Measurements from ENCODE around the gene LCE1D.

Gene LCE1D

GRCh38 chr1:152796421-152796820, at the start of gene LCE1D:
Gene LCE1D, plus strand, starts transcription at chr1:152796721. Its CDS starts 1,074 bp downstream, at chr1:152797795.
- Mint-ChIP-seq H3K9me3 (no peaks in the 10 kb centered on the region), H3K36me3 (ENCODE audit: low read depth) (no peaks in the 10 kb centered on the region), H3K27ac (no peak within 1 kb of the TSS), H3K27me3 (peaks cover 18% of the 10 kb centered on the region), H3K4me1 (ENCODE audit: low read depth) (no peaks in the 10 kb centered on the region), H3K4me3 (no peak within 1 kb of the TSS)

DNA sequence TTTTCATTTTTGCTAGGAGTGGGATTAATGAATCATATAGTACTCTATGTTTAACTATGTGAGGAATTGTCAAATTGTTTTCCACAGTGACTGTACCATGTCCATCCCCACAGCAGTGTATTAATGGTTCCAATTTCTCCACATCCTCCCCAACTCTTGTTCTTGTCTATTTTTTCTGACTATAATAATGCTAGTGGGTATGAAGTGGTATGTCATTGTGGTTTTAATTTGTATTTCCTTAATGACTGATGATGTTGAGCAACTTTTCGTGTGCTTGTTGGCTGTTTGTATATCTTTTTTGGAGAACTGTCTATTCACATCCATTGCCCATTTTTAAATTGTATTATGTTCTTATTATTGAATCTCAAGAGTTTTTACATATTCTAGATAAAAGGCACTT, 48.7 kb upstream of the LCE1D start:
- no peaks in the 10 kb centered on the region for H3K9me3 Mint-ChIP-seq
- H3K4me1 Mint-ChIP-seq (ENCODE audit: low read depth) = no peaks in the 10 kb centered on the region
- no peak overlapping the region for H3K27ac Mint-ChIP-seq
- no peak overlapping the region for H3K4me3 Mint-ChIP-seq
- peaks cover 25% of the 10 kb centered on the region for H3K27me3 Mint-ChIP-seq
- H3K36me3 Mint-ChIP-seq (ENCODE audit: low read depth) = no peaks in the 10 kb centered on the region

GRCh38 chr1:152752225-152752624, 44.3 kb upstream of the LCE1D start:
- Mint-ChIP-seq H3K36me3 (ENCODE audit: low read depth) (no peaks in the 10 kb centered on the region), H3K4me3 (no peak overlapping the region), H3K9me3 (no peaks in the 10 kb centered on the region), H3K4me1 (ENCODE audit: low read depth) (no peaks in the 10 kb centered on the region), H3K27me3 (peaks cover 46% of the 10 kb centered on the region), H3K27ac (no peak overlapping the region)

DNA sequence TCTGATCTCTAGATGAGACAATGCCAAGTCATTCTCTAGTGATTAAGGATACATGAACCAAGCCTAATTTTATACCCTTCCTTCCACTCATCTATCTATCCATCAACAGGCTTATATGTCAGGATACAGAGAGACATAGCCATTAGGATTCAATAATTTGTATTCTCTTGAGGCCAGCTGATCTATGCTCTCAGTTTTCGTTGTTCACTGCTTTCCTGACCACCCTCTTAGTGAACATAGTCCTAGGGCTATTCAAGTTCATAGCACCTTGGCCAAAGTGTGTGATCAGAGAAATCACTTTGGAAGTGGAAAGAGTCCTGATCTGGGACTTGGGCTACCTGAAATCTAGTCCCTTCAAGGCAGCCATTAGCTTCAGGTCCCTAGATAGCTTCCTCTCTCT, 42.9 kb upstream of the LCE1D start:
- H3K4me3 Mint-ChIP-seq = no peak overlapping the region
- no peaks in the 10 kb centered on the region for H3K9me3 Mint-ChIP-seq
- no peak overlapping the region for H3K27ac Mint-ChIP-seq
- H3K36me3 Mint-ChIP-seq (ENCODE audit: low read depth) = no peaks in the 10 kb centered on the region
- no peaks in the 10 kb centered on the region for H3K4me1 Mint-ChIP-seq (ENCODE audit: low read depth)
- H3K27me3 Mint-ChIP-seq = peaks cover 42% of the 10 kb centered on the region

DNA sequence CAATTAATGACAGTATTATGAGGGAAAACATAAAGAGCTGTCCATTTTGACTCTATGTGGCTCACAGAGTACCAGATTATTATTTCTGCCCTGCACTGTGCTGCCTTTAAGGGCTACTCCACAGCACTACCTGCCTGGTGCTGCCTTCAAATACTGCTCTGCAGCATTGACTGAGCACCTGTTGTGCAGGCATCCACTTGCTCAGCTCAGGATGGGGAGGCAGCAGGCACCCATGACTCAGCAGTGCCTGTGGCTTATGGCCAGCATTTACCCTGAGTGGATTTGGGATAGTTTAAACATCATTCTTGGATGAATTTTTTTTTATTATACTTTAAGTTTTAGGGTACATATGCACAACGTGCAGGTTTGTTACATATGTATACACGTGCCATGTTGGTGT, 39.6 kb upstream of the LCE1D start:
- Mint-ChIP-seq H3K27me3 (peaks cover 37% of the 10 kb centered on the region), H3K4me3 (no peak overlapping the region), H3K36me3 (ENCODE audit: low read depth) (no peaks in the 10 kb centered on the region), H3K9me3 (no peaks in the 10 kb centered on the region), H3K27ac (no peak overlapping the region), H3K4me1 (ENCODE audit: low read depth) (no peaks in the 10 kb centered on the region)

DNA sequence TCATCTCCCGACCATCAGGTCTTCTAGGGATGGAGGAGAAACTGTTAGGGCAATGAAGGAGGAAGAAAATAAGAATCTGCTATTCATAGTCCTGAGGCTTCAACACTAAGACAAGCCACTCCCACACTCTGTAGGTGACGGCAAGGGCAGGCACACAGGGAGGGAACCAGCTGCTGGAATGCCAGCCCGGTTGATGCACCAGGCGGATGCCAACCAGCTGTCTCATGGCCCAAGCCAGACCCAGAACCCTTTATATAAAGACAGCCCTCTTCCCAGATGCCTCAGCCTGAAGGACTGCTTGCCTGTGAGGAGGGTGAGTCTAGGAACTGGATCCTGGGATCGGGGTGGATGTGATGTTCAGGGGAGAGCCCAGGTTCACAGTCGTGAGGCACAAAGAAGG, 38.8 kb upstream of the LCE1D start, which contains the start of gene KPRP:
Gene KPRP, plus strand, starts transcription at position 279 of the 400 bp plus-strand sequence. CDS start 1,564 bp downstream, outside the sequence.
- no peaks in the 10 kb centered on the region for H3K4me1 Mint-ChIP-seq (ENCODE audit: low read depth)
- H3K36me3 Mint-ChIP-seq (ENCODE audit: low read depth) = no peaks in the 10 kb centered on the region
- H3K27ac Mint-ChIP-seq = no peak within 1 kb of the TSS
- H3K4me3 Mint-ChIP-seq = no peak within 1 kb of the TSS
- peaks cover 30% of the 10 kb centered on the region for H3K27me3 Mint-ChIP-seq
- no peaks in the 10 kb centered on the region for H3K9me3 Mint-ChIP-seq

DNA sequence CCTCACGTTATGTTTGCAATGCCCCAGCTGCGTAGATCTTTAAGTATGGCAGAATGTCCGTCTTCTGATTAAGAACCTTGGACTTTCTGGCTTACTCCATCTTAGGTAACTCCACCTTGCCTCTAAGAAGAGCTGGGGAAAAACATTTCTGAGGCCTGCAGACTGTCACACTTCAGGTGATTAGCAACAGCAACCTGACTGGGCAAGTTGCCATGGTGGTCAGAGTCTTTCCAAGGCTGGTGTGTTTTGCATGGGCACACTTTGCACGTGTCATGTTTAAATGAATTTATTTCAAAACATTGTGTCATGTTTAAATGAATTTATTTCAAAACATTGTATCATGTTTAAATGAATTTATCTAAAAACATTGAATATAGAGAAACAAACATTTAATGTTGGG, 37.9 kb upstream of the LCE1D start:
- H3K4me1 Mint-ChIP-seq (ENCODE audit: low read depth) = no peaks in the 10 kb centered on the region
- H3K27me3 Mint-ChIP-seq = peaks cover 22% of the 10 kb centered on the region
- H3K9me3 Mint-ChIP-seq = no peaks in the 10 kb centered on the region
- no peaks in the 10 kb centered on the region for H3K36me3 Mint-ChIP-seq (ENCODE audit: low read depth)
- no peak overlapping the region for H3K4me3 Mint-ChIP-seq
- H3K27ac Mint-ChIP-seq = no peak overlapping the region

DNA sequence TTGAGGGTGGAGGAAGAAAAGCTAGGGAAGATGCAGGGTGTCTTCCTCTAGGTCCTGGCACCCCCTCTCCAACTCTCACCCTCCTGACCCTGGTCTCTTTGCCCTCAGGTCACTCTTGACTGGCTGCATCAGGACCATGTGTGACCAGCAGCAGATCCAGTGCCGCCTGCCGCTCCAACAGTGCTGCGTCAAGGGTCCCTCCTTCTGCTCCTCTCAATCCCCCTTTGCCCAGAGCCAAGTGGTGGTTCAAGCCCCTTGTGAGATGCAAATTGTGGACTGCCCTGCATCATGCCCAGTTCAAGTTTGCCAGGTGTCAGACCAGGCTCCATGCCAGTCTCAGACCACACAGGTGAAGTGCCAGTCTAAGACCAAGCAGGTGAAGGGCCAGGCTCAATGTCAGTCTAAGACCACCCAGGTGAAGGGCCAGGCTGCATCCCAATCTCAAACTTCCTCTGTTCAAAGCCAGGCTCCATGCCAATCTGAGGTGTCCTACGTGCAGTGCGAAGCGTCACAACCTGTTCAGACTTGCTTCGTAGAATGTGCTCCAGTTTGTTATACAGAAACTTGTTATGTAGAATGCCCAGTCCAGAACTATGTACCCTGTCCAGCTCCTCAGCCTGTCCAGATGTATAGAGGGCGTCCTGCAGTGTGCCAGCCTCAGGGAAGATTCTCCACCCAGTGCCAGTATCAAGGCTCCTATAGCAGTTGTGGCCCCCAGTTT, 36.9 kb upstream of the LCE1D start:
- Mint-ChIP-seq H3K36me3 (ENCODE audit: low read depth) (no peaks in the 10 kb centered on the region), H3K27me3 (peaks cover 14% of the 10 kb centered on the region), H3K4me3 (no peak overlapping the region), H3K4me1 (ENCODE audit: low read depth) (no peaks in the 10 kb centered on the region), H3K9me3 (no peaks in the 10 kb centered on the region), H3K27ac (no peak overlapping the region)

- Mint-ChIP-seq H3K27ac (no peak overlapping the region), H3K9me3 (no peaks in the 10 kb centered on the region), H3K4me3 (no peak overlapping the region), H3K27me3 (peaks cover 11% of the 10 kb centered on the region), H3K36me3 (ENCODE audit: low read depth) (no peaks in the 10 kb centered on the region), H3K4me1 (ENCODE audit: low read depth) (no peaks in the 10 kb centered on the region)
Observed at GRCh38 chr1:152760551-152761190, 35.9 kb upstream of the LCE1D start.

DNA sequence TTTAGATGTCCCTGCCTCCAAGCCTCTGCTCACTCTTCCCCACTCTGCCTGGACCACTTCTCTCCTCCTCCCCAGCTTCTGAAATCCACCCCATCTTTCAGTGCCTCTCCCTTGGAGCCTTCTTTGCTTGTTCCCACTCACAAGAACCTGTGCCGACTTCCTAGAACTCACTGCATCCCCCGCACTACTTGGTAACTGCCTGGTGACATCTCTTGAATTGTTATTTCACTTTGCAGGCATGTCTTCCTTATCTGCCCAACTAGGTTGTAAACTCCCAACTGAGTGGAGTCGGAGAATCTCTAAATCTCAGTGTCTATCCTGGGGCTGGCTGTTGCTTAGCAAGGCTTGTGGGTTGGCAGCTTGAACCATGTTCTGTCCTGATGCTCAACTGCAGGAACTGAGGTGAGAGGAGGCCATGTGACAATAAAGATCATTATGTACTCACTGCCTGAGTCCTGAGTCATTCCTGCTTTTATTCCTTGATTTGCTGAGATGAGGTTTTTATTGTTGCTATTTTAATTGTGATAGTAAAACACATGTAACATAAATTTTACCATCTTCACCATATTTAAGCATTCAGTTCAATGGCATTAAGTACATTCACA, 34.8 kb upstream of the LCE1D start:
- Mint-ChIP-seq H3K9me3 (no peaks in the 10 kb centered on the region), H3K36me3 (ENCODE audit: low read depth) (no peaks in the 10 kb centered on the region), H3K4me1 (ENCODE audit: low read depth) (no peaks in the 10 kb centered on the region), H3K27me3 (peaks cover 7% of the 10 kb centered on the region), H3K27ac (no peak overlapping the region), H3K4me3 (no peak overlapping the region)

GRCh38 chr1:152768847-152769533, 27.5 kb upstream of the LCE1D start:
- Mint-ChIP-seq H3K4me3 (no peak overlapping the region), H3K9me3 (peaks cover 7% of the 10 kb centered on the region)

DNA sequence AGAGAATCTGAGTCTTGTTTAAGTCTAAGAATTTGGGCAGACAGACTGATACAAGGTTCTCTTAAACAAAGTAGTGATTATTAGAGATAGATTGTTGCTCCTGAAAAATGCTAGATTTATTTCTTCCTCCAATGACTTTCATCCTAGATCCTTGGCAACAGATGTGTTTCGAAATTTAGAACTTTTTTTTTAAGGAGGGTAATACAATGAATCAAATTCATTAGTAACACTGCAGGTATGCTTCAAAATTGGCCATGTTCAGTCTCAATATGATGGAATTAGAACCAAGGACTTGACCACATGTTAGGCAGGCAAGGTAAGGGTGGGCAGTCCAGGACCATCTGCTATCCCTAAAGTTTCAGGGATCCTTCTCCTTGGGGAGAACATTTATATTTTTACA, 26.1 kb upstream of the LCE1D start:
- Mint-ChIP-seq H3K4me1 (ENCODE audit: low read depth) (no peaks in the 10 kb centered on the region), H3K9me3 (peaks cover 7% of the 10 kb centered on the region), H3K27me3 (peaks cover 27% of the 10 kb centered on the region), H3K27ac (no peak overlapping the region), H3K36me3 (ENCODE audit: low read depth) (no peaks in the 10 kb centered on the region), H3K4me3 (no peak overlapping the region)

More at GRCh38 chr1:152768847-152769533, 27.5 kb upstream of the LCE1D start:
- H3K27ac Mint-ChIP-seq = no peak overlapping the region
- no peaks in the 10 kb centered on the region for H3K36me3 Mint-ChIP-seq (ENCODE audit: low read depth)
- H3K27me3 Mint-ChIP-seq = peaks cover 22% of the 10 kb centered on the region
- no peaks in the 10 kb centered on the region for H3K4me1 Mint-ChIP-seq (ENCODE audit: low read depth)

DNA sequence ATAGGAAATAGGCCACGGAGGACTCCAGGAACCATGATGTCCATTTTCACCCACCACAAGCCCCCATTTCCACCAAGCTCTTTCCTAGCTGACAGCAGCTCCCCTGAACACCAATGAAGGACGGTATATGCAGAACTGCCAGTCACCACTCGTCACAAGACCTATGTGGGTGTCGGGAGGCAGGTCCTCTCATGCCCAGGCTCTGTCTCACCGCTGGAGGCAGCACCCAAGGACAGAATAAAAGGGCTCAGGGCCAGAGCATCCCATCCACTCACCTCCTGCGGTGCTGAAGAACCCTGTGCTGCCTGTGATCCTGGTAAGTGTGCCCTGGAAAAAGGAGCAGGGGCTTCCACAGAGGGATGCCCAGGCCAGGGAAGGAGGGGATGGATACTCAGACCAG, 21.6 kb upstream of the LCE1D start, which contains the start of gene LCE1F:
Gene LCE1F, plus strand, starts transcription at position 266 of the 400 bp plus-strand sequence. CDS start 1,232 bp downstream, outside the sequence.
- H3K4me1 Mint-ChIP-seq (ENCODE audit: low read depth) = no peaks in the 10 kb centered on the region
- H3K9me3 Mint-ChIP-seq = peaks cover 7% of the 10 kb centered on the region
- H3K36me3 Mint-ChIP-seq (ENCODE audit: low read depth) = no peaks in the 10 kb centered on the region
- H3K4me3 Mint-ChIP-seq = no peak within 1 kb of the TSS
- peaks cover 30% of the 10 kb centered on the region for H3K27me3 Mint-ChIP-seq
- H3K27ac Mint-ChIP-seq = no peak within 1 kb of the TSS

GRCh38 chr1:152776361-152776760, 20.2 kb upstream of the LCE1D start:
- H3K4me3 Mint-ChIP-seq = no peak overlapping the region
- no peaks in the 10 kb centered on the region for H3K36me3 Mint-ChIP-seq (ENCODE audit: low read depth)
- peaks cover 30% of the 10 kb centered on the region for H3K27me3 Mint-ChIP-seq
- H3K27ac Mint-ChIP-seq = no peak overlapping the region
- H3K9me3 Mint-ChIP-seq = peaks cover 7% of the 10 kb centered on the region
- no peaks in the 10 kb centered on the region for H3K4me1 Mint-ChIP-seq (ENCODE audit: low read depth)
